Measurements from ENCODE around the gene PTPRG.

Gene PTPRG

GRCh38 chr3:61561374-61562041, at the start of gene PTPRG:
PTPRG (plus strand) TSS chr3:61561571; CDS start chr3:61562288, 717 bp downstream.
- H3K36me3 Mint-ChIP-seq, result no peaks in the 10 kb centered on the region
- peaks cover 89% of the 10 kb centered on the region for H3K27me3 Mint-ChIP-seq
- peaks cover 20% of the 10 kb centered on the region for H3K4me1 Mint-ChIP-seq
- H3K9me3 Mint-ChIP-seq, result peaks cover 2% of the 10 kb centered on the region
- peak within 1 kb of the TSS; percentile 19 for H3K27ac Mint-ChIP-seq
- H3K4me3 Mint-ChIP-seq, result peak within 1 kb of the TSS; percentile 76
- CTCF ChIA-PET, result no interaction called here
- DNase-seq, result peak; percentile 47

- H3K4me1 Mint-ChIP-seq, result peaks cover 16% of the 10 kb centered on the region
- no peak overlapping the region for H3K27ac Mint-ChIP-seq
- CTCF ChIA-PET, result no interaction called here
These were observed 42.8 kb upstream of the PTPRG start for GRCh38 chr3:61518590-61518989.

GRCh38 chr3:61520966-61521628, 40.3 kb upstream of the PTPRG start:
- Mint-ChIP-seq H3K36me3 (no peaks in the 10 kb centered on the region), H3K9me3 (no peaks in the 10 kb centered on the region), H3K4me1 (peaks cover 16% of the 10 kb centered on the region), H3K4me3 (no peak overlapping the region), H3K27ac (peak overlapping the region; percentile 33), H3K27me3 (no peaks in the 10 kb centered on the region)
- CTCF ChIA-PET, result no interaction called here
- peak; percentile 30 for DNase-seq

More at GRCh38 chr3:61518590-61518989, 42.8 kb upstream of the PTPRG start:
- H3K36me3 Mint-ChIP-seq, result no peaks in the 10 kb centered on the region
- DNase-seq, result no peak
- H3K9me3 Mint-ChIP-seq, result peaks cover 5% of the 10 kb centered on the region
- H3K27me3 Mint-ChIP-seq, result no peaks in the 10 kb centered on the region
- no peak overlapping the region for H3K4me3 Mint-ChIP-seq

GRCh38 chr3:61522060-61522459, 39.3 kb upstream of the PTPRG start:
- no peaks in the 10 kb centered on the region for H3K36me3 Mint-ChIP-seq
- no peaks in the 10 kb centered on the region for H3K9me3 Mint-ChIP-seq
- H3K4me1 Mint-ChIP-seq, result peaks cover 16% of the 10 kb centered on the region
- H3K27me3 Mint-ChIP-seq, result no peaks in the 10 kb centered on the region
- H3K27ac Mint-ChIP-seq, result no peak overlapping the region
- DNase-seq, result no peak
- no peak overlapping the region for H3K4me3 Mint-ChIP-seq
- CTCF ChIA-PET, result interaction anchor here (1.1 kb wide), 1 partner anchor 8 kb away, joined by 4 read pairs; no protein-coding TSS in a partner anchor

- CTCF ChIA-PET, result interaction anchor here (1.1 kb wide), 1 partner anchor 8 kb away, joined by 4 read pairs; no protein-coding TSS in a partner anchor
- no peak for DNase-seq
- H3K9me3 Mint-ChIP-seq, result no peaks in the 10 kb centered on the region
- H3K4me3 Mint-ChIP-seq, result no peak overlapping the region
- no peak overlapping the region for H3K27ac Mint-ChIP-seq
- H3K27me3 Mint-ChIP-seq, result no peaks in the 10 kb centered on the region
- H3K36me3 Mint-ChIP-seq, result no peaks in the 10 kb centered on the region
- H3K4me1 Mint-ChIP-seq, result peaks cover 16% of the 10 kb centered on the region
These were observed 38.7 kb upstream of the PTPRG start for GRCh38 chr3:61522626-61523025.

GRCh38 chr3:61524933-61525332, 36.4 kb upstream of the PTPRG start:
- Mint-ChIP-seq H3K27ac (no peak overlapping the region), H3K4me3 (no peak overlapping the region), H3K9me3 (no peaks in the 10 kb centered on the region), H3K27me3 (no peaks in the 10 kb centered on the region), H3K36me3 (no peaks in the 10 kb centered on the region), H3K4me1 (peaks cover 16% of the 10 kb centered on the region)
- CTCF ChIA-PET, result no interaction called here
- DNase-seq, result no peak

- Mint-ChIP-seq H3K36me3 (no peaks in the 10 kb centered on the region), H3K4me1 (peaks cover 8% of the 10 kb centered on the region), H3K4me3 (no peak overlapping the region), H3K27me3 (no peaks in the 10 kb centered on the region), H3K27ac (no peak overlapping the region), H3K9me3 (no peaks in the 10 kb centered on the region)
- DNase-seq, result no peak
- CTCF ChIA-PET, result no interaction called here
These were observed 35.1 kb upstream of the PTPRG start for GRCh38 chr3:61526308-61526707.

- no peaks in the 10 kb centered on the region for H3K27me3 Mint-ChIP-seq
- no peaks in the 10 kb centered on the region for H3K9me3 Mint-ChIP-seq
- CTCF ChIA-PET, result no interaction called here
- peaks cover 5% of the 10 kb centered on the region for H3K4me1 Mint-ChIP-seq
- no peak overlapping the region for H3K4me3 Mint-ChIP-seq
- no peak overlapping the region for H3K27ac Mint-ChIP-seq
- no peaks in the 10 kb centered on the region for H3K36me3 Mint-ChIP-seq
- no peak for DNase-seq
These were observed 34.4 kb upstream of the PTPRG start for GRCh38 chr3:61527011-61527410.

GRCh38 chr3:61530355-61530754, 31.0 kb upstream of the PTPRG start:
- Mint-ChIP-seq H3K27ac (no peak overlapping the region), H3K9me3 (no peaks in the 10 kb centered on the region), H3K4me1 (no peaks in the 10 kb centered on the region), H3K36me3 (no peaks in the 10 kb centered on the region), H3K4me3 (no peak overlapping the region), H3K27me3 (no peaks in the 10 kb centered on the region)
- CTCF ChIA-PET, result interaction anchor here (1.0 to 1.5 kb wide), 7 partner anchors 8 to 148 kb away, joined by 3 to 6 read pairs (median 4); no protein-coding TSS in a partner anchor
- DNase-seq, result peak; percentile 34

GRCh38 chr3:61531528-61531927, 29.8 kb upstream of the PTPRG start:
- CTCF ChIA-PET, result interaction anchor here (0.8 kb wide), 1 partner anchor 43 kb away, joined by 3 read pairs; no protein-coding TSS in a partner anchor
- H3K4me1 Mint-ChIP-seq, result no peaks in the 10 kb centered on the region
- H3K27ac Mint-ChIP-seq, result no peak overlapping the region

GRCh38 chr3:61532739-61533500, 28.5 kb upstream of the PTPRG start:
- no peaks in the 10 kb centered on the region for H3K27me3 Mint-ChIP-seq
- H3K4me1 Mint-ChIP-seq, result no peaks in the 10 kb centered on the region
- no peak overlapping the region for H3K27ac Mint-ChIP-seq
- CTCF ChIA-PET, result no interaction called here
- no peaks in the 10 kb centered on the region for H3K9me3 Mint-ChIP-seq
- no peak for DNase-seq
- H3K36me3 Mint-ChIP-seq, result no peaks in the 10 kb centered on the region
- no peak overlapping the region for H3K4me3 Mint-ChIP-seq

More at GRCh38 chr3:61531528-61531927, 29.8 kb upstream of the PTPRG start:
- Mint-ChIP-seq H3K27me3 (no peaks in the 10 kb centered on the region), H3K9me3 (no peaks in the 10 kb centered on the region), H3K4me3 (no peak overlapping the region), H3K36me3 (no peaks in the 10 kb centered on the region)
- no peak for DNase-seq

GRCh38 chr3:61535826-61536225, 25.5 kb upstream of the PTPRG start:
- Mint-ChIP-seq H3K36me3 (no peaks in the 10 kb centered on the region), H3K4me1 (no peaks in the 10 kb centered on the region), H3K4me3 (no peak overlapping the region), H3K9me3 (no peaks in the 10 kb centered on the region), H3K27me3 (no peaks in the 10 kb centered on the region), H3K27ac (no peak overlapping the region)
- no peak for DNase-seq
- CTCF ChIA-PET, result no interaction called here

- no peak overlapping the region for H3K4me3 Mint-ChIP-seq
- CTCF ChIA-PET, result no interaction called here
- H3K4me1 Mint-ChIP-seq, result no peaks in the 10 kb centered on the region
- H3K36me3 Mint-ChIP-seq, result no peaks in the 10 kb centered on the region
- H3K9me3 Mint-ChIP-seq, result no peaks in the 10 kb centered on the region
- no peak for DNase-seq
- H3K27ac Mint-ChIP-seq, result no peak overlapping the region
- H3K27me3 Mint-ChIP-seq, result no peaks in the 10 kb centered on the region
These were observed 24.0 kb upstream of the PTPRG start for GRCh38 chr3:61537366-61537765.

- Mint-ChIP-seq H3K27ac (no peak overlapping the region), H3K27me3 (peaks cover 4% of the 10 kb centered on the region), H3K4me1 (no peaks in the 10 kb centered on the region), H3K4me3 (no peak overlapping the region), H3K9me3 (no peaks in the 10 kb centered on the region), H3K36me3 (no peaks in the 10 kb centered on the region)
- CTCF ChIA-PET, result no interaction called here
- DNase-seq, result no peak
These were observed 22.9 kb upstream of the PTPRG start for GRCh38 chr3:61538486-61538885.
